BJ (cell line): Measurements from ENCODE around the gene SLC25A33. TPM values are rescaled to one million over a fixed set of nuclear protein-coding genes. Genes with fewer than 3 reads are reported as not detected.

Experiments
- CTCF ChIA-PET: fragments of 350-600 bp; formaldehyde crosslinking; extraction: SDS; loops from one replicate; lab custom pipeline; 2021; ENCODE audit warnings: antibody characterized with exemption, inconsistent platforms; lab: Yijun Ruan, JAX
- POLR2A ChIA-PET: fragments of 300-600 bp; sonication (Branson Sonifier 250); formaldehyde crosslinking; extraction: SDS; loops from one replicate; lab custom pipeline; 2021; ENCODE audit warnings: antibody characterized with exemption; lab: Charles Lee
- DNase-seq: peaks from one replicate; pipeline ENCODE4 v3.0.0-alpha.2; 2011; ENCODE audit warnings: low read depth
- H3K27me3 ChIP-seq: 2 replicates; pipeline ENCODE4 v1.6.0; 2011; ENCODE audit warnings: low read length; ENCODE audit not compliant: control insufficient read depth, insufficient read depth
- H3K36me3 ChIP-seq: 2 replicates; pipeline ENCODE4 v1.5.1; 2011; ENCODE audit warnings: low read length; ENCODE audit not compliant: control insufficient read depth, insufficient read depth
- H3K4me3 ChIP-seq: 2 replicates; pipeline ENCODE4 v1.5.1; 2011; ENCODE audit warnings: low read depth, mild to moderate bottlenecking, control low read depth, low read length
- CTCF ChIP-seq: IDR thresholded peaks from 2 replicates; pipeline ENCODE4 v1.5.1; 2011; ENCODE audit warnings: low read depth, mild to moderate bottlenecking, control low read depth, inconsistent platforms, low read length, moderate library complexity; ENCODE audit not compliant: insufficient read depth
- polyA minus RNA-seq: library from RNA; depleted of rRNA, polyadenylated mRNA; stranded (reverse); fragments of >200 nt; gene quantifications from 2 replicates; pipeline ENCODE4 v1.2.3, GENCODE V29; 2011; rRNA and poly(A)+ RNA removed
- polyA plus RNA-seq: library from polyadenylated mRNA; depleted of rRNA; stranded (reverse); fragments of >200 nt; gene quantifications from 2 replicates; pipeline ENCODE4 v1.2.3, GENCODE V29; 2011; rRNA removed

SLC25A33 gene
- 2.7 and 3.7 TPM in 2 replicates for polyA plus RNA-seq
- 1.3 and 1.8 TPM in 2 replicates for polyA minus RNA-seq

GRCh38 chr1:9539165-9539828, at the start of gene SLC25A33:
Gene SLC25A33 (plus strand): TSS chr1:9539465. CDS start chr1:9539692, 227 bp downstream.
- H3K27me3 ChIP-seq = no peaks in the 10 kb centered on the region
- DNase-seq = peak; percentile 71
- peak within 1 kb of the TSS; percentile 89 for H3K4me3 ChIP-seq
- POLR2A ChIA-PET = interaction anchor here (0.6 kb wide), 2 partner anchors 47 to 682 kb away, joined by 3 to 5 read pairs; no protein-coding TSS in a partner anchor
- no peak for TF ChIP-seq CTCF
- CTCF ChIA-PET = no interaction called here
- no peaks in the 10 kb centered on the region for H3K36me3 ChIP-seq

GRCh38 chr1:9490605-9491339, 48.5 kb upstream of the SLC25A33 start:
- Histone ChIP-seq H3K27me3 (no peaks in the 10 kb centered on the region), H3K4me3 (no peak overlapping the region), H3K36me3 (no peaks in the 10 kb centered on the region)
- POLR2A ChIA-PET = no interaction called here
- DNase-seq = peak; percentile 9
- peak; percentile 90 for TF ChIP-seq CTCF
- CTCF ChIA-PET = interaction anchor here (0.5 to 8.2 kb wide), 50 partner anchors 8 to 828 kb away, joined by 3 to 86 read pairs (median 4); partner anchors contain the start of genes H6PD and TMEM201

- Histone ChIP-seq H3K36me3 (no peaks in the 10 kb centered on the region), H3K27me3 (no peaks in the 10 kb centered on the region; the same call in 1 of the 2 replicates), H3K4me3 (no peak overlapping the region)
- TF ChIP-seq CTCF = no peak
- no peak for DNase-seq
- CTCF ChIA-PET = interaction anchor here (1.2 to 8.2 kb wide), 7 partner anchors 9 to 383 kb away, joined by 3 to 86 read pairs (median 6); no protein-coding TSS in a partner anchor
- POLR2A ChIA-PET = no interaction called here
These were observed 45.9 kb upstream of the SLC25A33 start for GRCh38 chr1:9493326-9493725.

- POLR2A ChIA-PET = no interaction called here
- CTCF ChIA-PET = interaction anchor here (0.5 to 8.2 kb wide), 36 partner anchors 10 to 385 kb away, joined by 3 to 86 read pairs (median 4); partner anchors contain the start of gene TMEM201
- H3K4me3 ChIP-seq = peak overlapping the region; percentile 27; the same call in 1 of the 2 replicates
These were observed 44.1 kb upstream of the SLC25A33 start for GRCh38 chr1:9494936-9495758.

More at GRCh38 chr1:9494936-9495758, 44.1 kb upstream of the SLC25A33 start:
- no peaks in the 10 kb centered on the region; the same call in 1 of the 2 replicates for H3K27me3 ChIP-seq
- TF ChIP-seq CTCF = peak; percentile 81
- no peaks in the 10 kb centered on the region for H3K36me3 ChIP-seq
- DNase-seq = no peak
